Renal pelvis (tissue), 4 donors: ENCODE data around the gene SCGB1C1. TPM values are rescaled to one million over a fixed set of nuclear protein-coding genes. Genes with fewer than 3 reads are reported as not detected.

ENCODE experiments used
- DNase-seq: peaks from one replicate; pipeline ENCODE4 v3.0.0-alpha.2; 2013
- polyA plus RNA-seq, 3 donors: library from polyadenylated mRNA; unstranded; fragments of 120-200 nt; gene quantifications; one replicate each; pipeline ENCODE4 v1.2.1, GENCODE V29; 2013; ENCODE audit not compliant: insufficient read length in 3 of 3

SCGB1C1 gene
- polyA plus RNA-seq, 3 donors = 0.56 to 1.5 (median 1.3) TPM

DNA sequence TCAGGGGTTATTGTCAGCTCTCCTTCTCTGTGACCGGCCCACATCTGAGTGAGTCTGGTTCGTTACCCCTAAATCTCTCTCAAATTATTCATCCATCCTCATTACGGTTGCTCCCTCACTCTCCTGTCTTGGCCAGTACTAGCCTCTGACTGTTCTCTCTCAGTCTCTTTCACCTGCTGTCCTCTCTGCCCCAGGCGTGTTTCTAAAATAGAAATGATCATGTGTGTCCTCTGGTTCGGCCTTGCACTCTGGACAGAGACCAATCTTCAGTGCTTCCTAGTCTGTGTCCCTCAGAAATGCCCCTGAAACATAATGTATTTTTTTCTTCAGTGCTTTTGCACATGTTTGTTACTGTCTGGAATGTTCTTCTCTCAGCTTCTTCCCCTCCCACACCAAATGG, 48.8 kb downstream of the SCGB1C1 start:
- no peak for DNase-seq

Other genes with a start within 250 kb of the SCGB1C1 start
- gene BET1L, start 14.3 kb downstream of the SCGB1C1 start, polyA plus RNA-seq = 10 to 100 TPM; 46.2 to 51.5 (median 48.6) TPM
- gene RIC8A, start 14.6 kb downstream of the SCGB1C1 start, polyA plus RNA-seq = 10 to 100 TPM; 82.3 to 91.5 (median 90.5) TPM
- gene SIRT3, start 43.3 kb downstream of the SCGB1C1 start, polyA plus RNA-seq = 10 to 100 TPM; 30.6 to 42.3 (median 38.4) TPM
- gene PSMD13, start 43.9 kb downstream of the SCGB1C1 start, polyA plus RNA-seq = 100 to 1,000 TPM; 123 to 167 (median 143) TPM
- under 1 TPM; 0.40 to 0.86 (median 0.47) TPM for gene NLRP6, start 85.3 kb downstream of the SCGB1C1 start, polyA plus RNA-seq
- 10 to 100 TPM; 21.5 to 27.7 (median 22.2) TPM for gene PGGHG, start 96.0 kb downstream of the SCGB1C1 start, polyA plus RNA-seq
- under 1 TPM; 0.23 to 0.87 (median 0.62) TPM for gene IFITM5, start 106.4 kb downstream of the SCGB1C1 start, polyA plus RNA-seq
- 100 to 1,000 TPM; 212 to 269 (median 215) TPM for gene IFITM2, start 114.7 kb downstream of the SCGB1C1 start, polyA plus RNA-seq
- gene IFITM1, start 121.0 kb downstream of the SCGB1C1 start, polyA plus RNA-seq = 10 to 100 TPM; 32.2 to 44.9 (median 33.7) TPM
- gene IFITM3, start 127.8 kb downstream of the SCGB1C1 start, polyA plus RNA-seq = 100 to 1,000 TPM; 359 to 402 (median 395) TPM
- 10 to 100 TPM; 77.7 to 93.4 (median 87.2) TPM for gene B4GALNT4, start 176.4 kb downstream of the SCGB1C1 start, polyA plus RNA-seq
- 1 to 10 TPM; 6.5 to 7.0 (median 6.7) TPM for gene PKP3, start 201.1 kb downstream of the SCGB1C1 start, polyA plus RNA-seq
- gene SIGIRR, start 221.9 kb downstream of the SCGB1C1 start, polyA plus RNA-seq = 10 to 100 TPM; 49.6 to 61.7 (median 61.5) TPM
- 10 to 100 TPM; 11.2 to 17.4 (median 14.2) TPM for gene ANO9, start 248.9 kb downstream of the SCGB1C1 start, polyA plus RNA-seq